LNCAP (cell line): ENCODE measurements around the gene ASS1.

Experiments used
- CTCF ChIP-seq: fragments of 450-650 bp; IDR thresholded peaks from 2 replicates; pipeline ENCODE4 v1.5.1; 2017; ENCODE audit warnings: mild to moderate bottlenecking

Gene ASS1

GRCh38 chr9:130402645-130403440 lies 41.9 kb upstream of the ASS1 start:
- no peak for TF ChIP-seq CTCF

- TF ChIP-seq CTCF, result no peak
Observed at GRCh38 chr9:130405657-130406257, 39.0 kb upstream of the ASS1 start.

GRCh38 chr9:130406278-130406895 lies 38.4 kb upstream of the ASS1 start:
- TF ChIP-seq CTCF, result no peak

GRCh38 chr9:130407916-130408663 lies 36.7 kb upstream of the ASS1 start:
- no peak for TF ChIP-seq CTCF

- no peak for TF ChIP-seq CTCF
Observed at GRCh38 chr9:130408669-130409068, 36.1 kb upstream of the ASS1 start.

- no peak for TF ChIP-seq CTCF
Observed at GRCh38 chr9:130409246-130409645, 35.5 kb upstream of the ASS1 start.

GRCh38 chr9:130410443-130410842 lies 34.3 kb upstream of the ASS1 start:
- no peak for TF ChIP-seq CTCF
